HG02763 (cell line): ENCODE data around the gene EDA.

ENCODE experiments used
- ATAC-seq: cut with Tn5 transposase; IDR thresholded peaks from one replicate; pipeline ENCODE4 v1.9.1; 2021; ENCODE audit warnings: mild to moderate bottlenecking, moderate library complexity; ENCODE audit not compliant: unreplicated experiment

Gene EDA

DNA sequence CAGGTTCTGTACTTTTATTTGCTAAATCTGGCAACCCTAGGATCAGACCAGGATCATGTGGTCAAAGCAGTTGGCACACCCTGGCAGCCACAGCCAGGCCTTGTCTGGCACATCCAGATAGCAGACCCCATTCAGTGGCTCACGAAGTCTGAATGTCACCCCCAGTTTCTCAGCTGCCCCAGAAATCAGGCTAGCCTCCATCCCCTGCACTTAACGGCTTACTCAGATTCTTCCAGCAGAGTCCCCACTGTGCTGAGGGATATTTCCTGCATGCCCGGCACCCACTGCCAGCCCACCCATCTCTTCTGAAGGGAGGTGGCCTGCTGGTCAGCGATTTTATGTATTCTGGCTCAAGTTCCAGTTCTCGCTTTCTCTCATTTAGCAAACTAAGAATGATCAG, 438.5 kb downstream of the EDA start:
- ATAC-seq: no peak

DNA sequence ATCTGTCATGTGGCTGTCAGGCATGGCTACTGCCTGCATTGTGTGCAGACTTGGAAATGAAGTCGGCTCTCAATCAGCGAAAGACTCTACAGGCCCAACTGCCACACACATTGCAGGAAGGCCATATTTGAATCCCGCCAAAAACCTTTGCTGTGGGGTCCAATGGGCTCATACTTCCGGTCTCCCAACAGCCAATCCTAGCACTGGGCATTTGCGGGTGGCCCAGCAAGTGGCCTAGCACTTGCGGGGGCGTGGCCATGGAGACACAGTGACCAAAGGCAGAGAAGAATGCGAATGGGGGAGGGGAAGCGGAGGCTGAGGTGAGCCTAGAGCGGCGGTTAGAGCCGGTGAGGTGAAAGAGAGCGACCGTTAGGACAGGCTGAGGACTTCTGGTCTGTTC, 446.2 kb downstream of the EDA start, which contains the start of gene OTUD6A:
Gene OTUD6A (plus strand): TSS at position 382 of the 400 bp plus-strand sequence. CDS start 68 bp downstream, outside the sequence.
- no peak for ATAC-seq

DNA sequence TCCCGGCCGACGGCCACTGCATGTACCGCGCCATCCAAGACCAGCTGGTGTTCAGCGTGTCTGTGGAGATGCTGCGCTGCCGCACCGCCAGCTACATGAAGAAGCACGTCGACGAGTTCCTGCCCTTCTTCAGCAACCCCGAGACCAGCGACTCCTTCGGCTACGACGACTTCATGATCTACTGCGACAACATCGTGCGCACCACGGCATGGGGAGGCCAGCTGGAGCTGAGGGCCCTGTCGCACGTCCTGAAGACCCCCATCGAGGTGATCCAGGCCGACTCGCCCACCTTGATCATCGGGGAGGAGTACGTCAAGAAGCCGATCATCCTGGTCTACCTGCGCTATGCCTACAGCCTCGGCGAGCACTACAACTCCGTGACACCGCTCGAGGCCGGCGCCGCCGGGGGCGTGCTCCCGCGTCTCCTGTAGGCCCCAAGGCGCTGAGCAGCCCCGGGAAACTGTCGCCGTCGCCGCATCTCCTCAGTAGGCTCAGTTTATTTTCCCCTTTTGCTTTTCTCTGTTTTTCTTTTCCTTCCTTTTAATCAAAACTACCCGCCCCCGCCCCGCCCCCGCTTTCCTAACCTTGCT, 447.1 kb downstream of the EDA start:
- no peak for ATAC-seq

DNA sequence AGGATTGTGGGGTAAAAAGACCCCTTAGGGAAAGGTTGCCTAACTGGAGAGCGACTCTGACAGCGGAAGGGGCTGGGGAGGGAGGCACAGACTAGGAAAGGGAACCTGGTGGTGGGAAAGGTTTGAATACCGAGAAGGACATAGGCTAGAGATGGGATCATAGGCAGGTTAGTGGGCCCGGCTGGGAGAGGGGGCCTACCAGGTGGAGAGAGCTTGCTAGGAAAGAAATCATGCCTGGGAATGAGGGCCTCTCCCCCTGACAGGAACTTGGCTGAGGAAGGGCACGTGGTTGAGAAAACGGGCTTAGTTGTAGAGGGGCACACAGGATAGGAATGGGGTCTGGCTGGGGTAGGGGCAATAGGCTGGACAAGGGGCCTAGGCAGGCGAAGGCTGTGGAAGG, 450.7 kb downstream of the EDA start:
- no peak for ATAC-seq

DNA sequence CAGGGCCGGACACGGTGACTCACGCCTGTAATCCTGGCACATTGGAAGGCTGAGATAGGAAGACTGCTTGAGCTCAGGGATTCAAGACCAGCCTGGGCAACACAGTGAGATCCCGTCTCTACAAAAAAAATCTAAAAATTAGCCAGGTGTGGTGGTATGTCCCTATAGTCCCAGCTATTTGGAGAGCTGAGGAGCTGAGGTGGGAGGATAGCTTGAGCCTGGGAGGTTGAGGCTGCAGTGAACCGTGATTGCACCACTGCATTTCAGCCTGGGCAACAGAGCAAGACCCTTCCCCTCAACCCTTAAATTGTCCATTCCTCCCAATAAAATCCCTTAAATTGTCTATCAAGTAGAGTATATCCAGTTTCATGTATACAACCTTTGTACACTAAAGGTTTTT, 463.4 kb downstream of the EDA start:
- no peak for ATAC-seq

DNA sequence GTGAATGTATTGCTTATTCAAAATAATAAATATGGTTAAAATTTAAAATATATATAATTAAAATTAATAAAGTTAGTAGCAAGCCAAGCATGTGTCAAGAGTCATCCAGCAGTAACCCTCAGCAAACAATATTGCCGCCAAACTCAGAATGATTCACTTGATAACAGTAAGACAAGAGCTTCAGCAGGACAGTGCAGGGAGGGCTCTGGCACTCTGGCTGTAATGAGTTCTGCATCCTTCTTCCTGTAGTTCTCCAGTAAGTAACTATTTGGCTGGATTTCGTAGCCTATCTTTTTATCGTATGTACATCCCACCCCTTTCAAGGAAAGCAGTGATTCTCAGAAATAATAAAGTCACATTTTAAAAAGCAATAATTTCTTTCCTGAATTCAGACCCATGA, 464.0 kb downstream of the EDA start:
- no peak for ATAC-seq

DNA sequence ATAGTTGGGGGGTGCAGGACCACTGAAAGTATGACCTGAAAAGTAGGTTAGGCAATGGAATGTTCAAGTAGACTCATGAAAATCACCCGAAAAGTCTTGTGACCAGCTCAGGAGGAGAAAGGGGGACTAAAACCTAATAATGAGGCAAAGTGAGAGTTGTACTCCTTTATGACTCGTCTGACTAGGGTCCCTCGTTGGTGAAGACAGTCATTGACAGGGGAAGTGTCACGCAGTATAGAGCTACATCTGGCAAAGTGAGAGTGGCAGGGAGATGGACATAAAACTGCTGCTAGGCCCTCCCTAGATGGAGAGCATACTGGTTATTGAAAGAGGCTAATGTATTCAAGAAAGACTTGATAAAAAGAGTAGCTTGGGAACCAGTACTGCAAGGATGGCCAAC, 466.8 kb downstream of the EDA start:
- no peak for ATAC-seq

DNA sequence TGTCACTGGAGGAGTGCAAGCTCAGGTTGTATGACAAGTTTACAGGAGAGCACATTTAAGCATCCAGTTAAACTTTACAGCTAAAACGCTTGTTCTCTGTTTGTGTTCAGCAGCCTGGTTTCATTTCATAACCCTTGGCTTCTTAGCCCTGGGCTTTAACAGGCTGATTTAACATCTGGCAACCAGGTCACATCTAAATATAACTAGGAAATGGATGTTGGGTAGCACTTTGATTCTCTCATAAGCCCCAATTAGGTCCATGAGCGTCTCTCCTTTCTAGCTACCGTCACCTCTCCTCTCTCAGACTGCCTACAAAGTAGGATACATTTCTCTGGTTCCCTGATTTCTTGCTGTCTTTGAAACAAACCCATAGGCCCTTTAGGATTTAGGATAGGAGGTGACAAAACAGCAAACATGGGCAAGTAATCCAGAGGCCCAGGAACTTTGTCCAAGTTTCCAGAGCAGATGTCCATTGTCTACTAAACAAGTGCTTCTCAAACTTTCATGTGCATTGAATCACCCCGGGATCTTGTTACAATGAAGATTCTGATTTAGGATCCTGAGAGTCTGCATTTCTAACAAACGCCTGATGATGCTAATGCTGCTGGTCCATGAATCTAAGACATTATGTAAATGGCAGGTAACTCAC, 468.8 kb downstream of the EDA start:
- no peak for ATAC-seq

DNA sequence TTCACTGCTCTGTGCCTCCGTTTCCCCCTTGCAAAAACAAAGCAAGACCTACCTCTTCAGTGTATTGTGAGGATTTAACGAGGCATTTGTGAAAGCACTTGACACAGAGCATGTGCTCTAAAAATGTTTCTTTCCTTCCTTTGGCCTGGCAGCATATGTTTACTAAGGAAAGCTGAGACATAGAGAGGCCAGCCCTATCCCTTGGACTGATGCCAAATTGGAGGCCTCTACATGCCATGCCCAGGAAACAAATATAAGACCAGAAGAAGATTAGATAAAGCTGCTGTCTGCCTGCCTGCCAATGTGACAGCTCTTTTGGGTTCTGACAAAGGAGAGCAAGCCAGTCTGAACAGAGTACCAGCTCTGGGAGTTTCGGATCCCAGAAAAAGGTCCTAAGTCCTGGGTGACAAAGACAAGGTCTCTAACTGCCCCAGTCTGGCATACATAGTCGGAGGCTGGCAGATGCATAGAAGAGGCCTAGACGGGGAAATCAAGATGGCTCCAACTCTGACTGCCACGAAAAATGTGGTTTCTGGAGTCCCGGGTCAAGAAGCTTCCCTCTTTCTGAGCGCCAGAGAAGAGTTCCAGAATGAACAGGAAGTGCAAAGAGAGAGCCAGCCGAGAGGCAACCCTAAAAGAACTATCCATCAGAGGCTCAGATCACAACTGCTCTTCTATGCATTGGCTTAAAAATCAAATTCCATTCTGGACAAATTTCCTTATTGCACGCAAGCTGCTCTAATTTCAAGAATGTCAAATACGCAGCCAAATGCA, 472.1 kb downstream of the EDA start:
- ATAC-seq: no peak

DNA sequence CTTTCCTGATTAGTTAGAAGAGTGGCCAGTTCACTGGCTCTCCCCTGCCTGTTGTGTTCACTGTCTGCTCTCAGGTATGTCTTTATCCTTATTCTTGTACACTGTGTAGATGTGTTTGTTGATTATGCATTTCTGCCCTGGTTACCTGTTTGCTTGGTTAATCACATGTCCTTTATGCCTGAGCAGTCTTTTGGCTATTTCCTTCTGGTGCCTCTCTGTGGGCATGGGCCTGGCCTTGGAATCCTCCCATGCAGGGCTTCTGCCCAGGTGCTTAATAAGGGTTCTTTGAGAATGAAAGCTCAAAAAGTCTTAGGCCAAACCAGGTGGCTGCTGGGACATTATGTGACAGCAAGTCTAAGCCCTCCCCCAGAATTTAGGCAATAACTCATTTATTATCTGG, 472.8 kb downstream of the EDA start:
- no peak for ATAC-seq
